DND-41 (cell line): Measurements from ENCODE around the gene VWA8.
A peak's percentile ranks its signal among the peaks of the same experiment; 100 is the strongest.

Source experiments
- ATAC-seq: fragments of 200-7000 bp; cut with Tn5 transposase; 3 replicates; pipeline ENCODE4 v1.9.1; 2021; ENCODE audit warnings: low read depth; ENCODE audit not compliant: insufficient read depth
- DNase-seq: peaks from one replicate; pipeline ENCODE4 v3.0.0-alpha.2; 2020
- H2AFZ ChIP-seq: 2 replicates; pipeline ENCODE4 v1.6.0; 2012; ENCODE audit warnings: low read depth, low read length
- H3K27ac ChIP-seq: 2 replicates; pipeline ENCODE4 v1.5.1; 2012; ENCODE audit warnings: low read length, inconsistent platforms
- H3K27me3 ChIP-seq: fragments of 200-600 bp; sonication (generic); 2 replicates; pipeline ENCODE4 v1.6.0; 2012; ENCODE audit warnings: low read length, mild to moderate bottlenecking, inconsistent platforms; ENCODE audit not compliant: insufficient read depth, poor library complexity
- H3K36me3 ChIP-seq: 2 replicates; pipeline ENCODE4 v1.5.1; 2012; ENCODE audit warnings: low read length, inconsistent platforms; ENCODE audit not compliant: insufficient read depth
- H3K4me1 ChIP-seq: 2 replicates; pipeline ENCODE4 v1.5.1; 2012; ENCODE audit warnings: mild to moderate bottlenecking, low read length; ENCODE audit not compliant: insufficient read depth
- H3K4me2 ChIP-seq: 2 replicates; pipeline ENCODE4 v1.6.0; 2012; ENCODE audit warnings: mild to moderate bottlenecking, moderate library complexity, low read length, inconsistent platforms; ENCODE audit not compliant: insufficient read depth
- H3K4me3 ChIP-seq, 2 experiments: fragments of 200-600 bp in 1 of 2; shearing (Covaris generic) in 1 of 2; 2 replicates each; pipeline ENCODE4 v1.5.1; 2012 to 2016; ENCODE audit warnings: inconsistent platforms in 2 of 2, low read length in 2 of 2, mild to moderate bottlenecking in 2 of 2, low read depth in 1 of 2, moderate library complexity in 1 of 2
- H3K79me2 ChIP-seq: 2 replicates; pipeline ENCODE4 v1.6.0; 2012; ENCODE audit warnings: low read length, inconsistent platforms; ENCODE audit not compliant: insufficient read depth
- H3K9ac ChIP-seq: 2 replicates; pipeline ENCODE4 v1.6.0; 2012; ENCODE audit warnings: low read depth, mild to moderate bottlenecking, inconsistent platforms, low read length, moderate library complexity
- H3K9me3 ChIP-seq: 2 replicates; pipeline ENCODE4 v1.5.1; 2012; ENCODE audit warnings: low read length, moderate library complexity, mild to moderate bottlenecking, inconsistent platforms; ENCODE audit not compliant: insufficient read depth, severe bottlenecking
- H4K20me1 ChIP-seq: 2 replicates; pipeline ENCODE4 v1.6.0; 2012; ENCODE audit warnings: low read length; ENCODE audit not compliant: insufficient read depth
- CTCF ChIP-seq: IDR thresholded peaks from 2 replicates; pipeline ENCODE4 v1.5.1; 2012; ENCODE audit warnings: borderline replicate concordance, low read length, moderate library complexity, mild to moderate bottlenecking; ENCODE audit not compliant: poor library complexity, severe bottlenecking; ENCODE audit errors: extremely low read depth
- EZH2 ChIP-seq: IDR thresholded peaks from 3 replicates; pipeline ENCODE4 v1.6.1; 2012; ENCODE audit warnings: borderline replicate concordance, low read depth, mild to moderate bottlenecking, moderate library complexity, low read length, inconsistent platforms; ENCODE audit not compliant: severe bottlenecking

The VWA8 gene

DNA sequence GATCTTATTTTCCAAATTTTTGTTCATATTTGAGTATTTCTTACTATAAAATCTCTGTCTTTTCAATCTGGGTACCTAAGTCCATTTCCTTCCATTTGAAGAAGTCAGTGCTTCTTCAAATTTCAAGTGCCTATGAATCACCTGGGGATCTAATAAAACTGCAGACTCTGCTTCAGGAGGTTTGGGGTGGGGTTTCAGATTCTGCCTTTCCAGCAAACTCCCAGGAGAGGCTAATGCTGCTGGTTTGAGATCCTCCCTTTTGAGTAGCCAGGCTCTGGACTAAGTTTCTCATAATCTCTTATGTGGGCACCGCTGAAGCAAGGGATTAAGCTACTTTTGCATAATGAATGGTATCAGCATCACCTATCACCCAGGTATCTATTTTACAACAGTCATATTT, 261.1 kb downstream of the VWA8 start:
- Histone ChIP-seq H3K27me3 (no peaks in the 10 kb centered on the region), H3K36me3 (peaks cover 9% of the 10 kb centered on the region; the same call in 1 of the 2 replicates), H3K4me1 (no peaks in the 10 kb centered on the region), H3K4me2 (no peak overlapping the region), H2AFZ (no peak overlapping the region), H3K9me3 (no peaks in the 10 kb centered on the region), H3K27ac (no peak overlapping the region), H3K9ac (no peak overlapping the region), H3K4me3 (no peak overlapping the region), H4K20me1 (no peaks in the 10 kb centered on the region), H3K79me2 (no peaks in the 10 kb centered on the region)
- no peak for TF ChIP-seq EZH2
- no peak for TF ChIP-seq CTCF
- DNase-seq (no peak), ATAC-seq (no peak)

DNA sequence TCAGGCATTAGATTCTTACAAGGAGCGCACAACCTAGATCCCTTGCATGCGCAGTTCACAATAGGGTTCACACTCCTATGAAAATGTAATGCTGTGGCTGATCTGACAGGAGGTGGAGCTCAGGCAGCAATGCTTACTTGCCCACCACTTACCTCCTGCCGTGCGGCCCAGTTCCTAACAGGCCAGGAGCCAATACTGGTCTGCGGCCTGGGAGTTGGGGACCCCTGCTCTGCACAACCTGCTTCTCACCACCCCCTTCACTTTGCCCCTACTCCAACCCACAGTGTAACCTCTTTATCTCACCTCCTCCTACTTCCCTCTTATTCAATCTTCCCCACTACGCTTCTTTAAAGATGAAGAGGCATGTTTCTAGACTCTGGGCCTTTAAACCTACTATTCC, 263.3 kb downstream of the VWA8 start:
- Histone ChIP-seq H3K36me3 (peaks cover 9% of the 10 kb centered on the region; the same call in 1 of the 2 replicates), H3K9me3 (no peaks in the 10 kb centered on the region), H2AFZ (no peak overlapping the region), H4K20me1 (no peaks in the 10 kb centered on the region), H3K79me2 (no peaks in the 10 kb centered on the region), H3K9ac (no peak overlapping the region), H3K27me3 (no peaks in the 10 kb centered on the region), H3K4me1 (no peaks in the 10 kb centered on the region), H3K4me3 (no peak overlapping the region), H3K4me2 (no peak overlapping the region), H3K27ac (no peak overlapping the region)
- TF ChIP-seq CTCF (no peak), EZH2 (no peak)
- no peak for DNase-seq
- ATAC-seq: no peak

DNA sequence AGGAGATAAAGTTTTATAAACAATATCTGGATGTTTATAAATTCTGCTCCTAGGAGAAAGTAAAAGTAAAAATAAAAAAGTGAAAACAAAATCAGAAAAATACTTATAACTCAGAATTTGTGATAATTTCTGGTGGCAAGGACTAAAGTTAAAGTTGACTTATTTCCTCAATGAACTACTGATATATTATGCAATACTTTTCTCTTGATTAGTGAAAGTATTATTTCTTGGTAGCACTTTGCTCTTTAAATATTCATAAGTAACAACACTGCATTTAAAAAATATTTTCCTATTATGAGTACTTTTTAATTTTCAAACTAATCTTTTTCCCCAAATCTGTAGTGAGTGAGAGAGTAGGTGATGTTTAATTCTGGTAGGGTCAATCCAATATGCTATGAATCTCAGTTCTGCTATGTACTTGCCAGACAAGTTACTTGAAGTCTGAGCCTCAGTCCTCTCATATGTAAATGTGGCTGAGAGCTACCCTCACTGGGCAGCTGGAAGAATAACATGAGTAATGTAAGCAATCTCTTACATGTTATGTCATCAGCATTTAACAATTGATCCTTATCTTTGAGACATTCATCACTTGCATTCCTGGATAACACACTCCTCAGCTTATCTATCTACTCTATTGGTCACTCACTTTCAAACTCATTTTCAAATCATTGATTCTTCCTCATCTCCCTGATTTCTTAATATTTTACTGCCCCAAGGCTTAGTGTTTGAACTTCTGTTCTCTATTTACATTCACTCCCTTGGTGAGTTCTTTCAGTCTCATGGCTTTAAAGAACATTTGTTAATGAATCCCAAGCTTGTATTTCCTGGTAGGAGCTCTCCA, 264.5 kb downstream of the VWA8 start:
- H2AFZ ChIP-seq: no peak overlapping the region
- no peaks in the 10 kb centered on the region for H3K4me1 ChIP-seq
- TF ChIP-seq EZH2 (no peak), CTCF (no peak)
- H3K9me3 ChIP-seq: no peaks in the 10 kb centered on the region
- DNase-seq: no peak
- H3K27ac ChIP-seq: no peak overlapping the region
- no peaks in the 10 kb centered on the region for H4K20me1 ChIP-seq
- no peaks in the 10 kb centered on the region for H3K27me3 ChIP-seq
- H3K36me3 ChIP-seq: peaks cover 9% of the 10 kb centered on the region; the same call in 1 of the 2 replicates
- H3K4me3 ChIP-seq: no peak overlapping the region
- no peaks in the 10 kb centered on the region for H3K79me2 ChIP-seq
- H3K4me2 ChIP-seq: no peak overlapping the region
- H3K9ac ChIP-seq: no peak overlapping the region
- ATAC-seq: 0 out of 3 replicates have a peak, but pooled peaks have one; percentile 33
